Loucy (cell line): Measurements from ENCODE around the gene FCN3.

Experiments
- H2AFZ ChIP-seq: fragments of 200-600 bp; sonication (generic); 2 replicates; pipeline ENCODE4 v1.6.0; 2016; ENCODE audit warnings: antibody characterized with exemption, mild to moderate bottlenecking, low read length, moderate library complexity
- H3F3A ChIP-seq: fragments of 200-600 bp; 2 replicates; pipeline ENCODE4 v1.6.0; 2016; ENCODE audit warnings: antibody characterized with exemption, low read depth, mild to moderate bottlenecking
- H3K27me3 ChIP-seq: fragments of 200-600 bp; sonication (generic); 2 replicates; pipeline ENCODE4 v1.6.1; 2014; ENCODE audit warnings: low read length, mild to moderate bottlenecking; ENCODE audit not compliant: insufficient read depth, poor library complexity, severe bottlenecking
- H3K36me3 ChIP-seq: fragments of 200-600 bp; sonication (generic); 2 replicates; pipeline ENCODE4 v1.6.1; 2016; ENCODE audit warnings: low read length; ENCODE audit not compliant: insufficient read depth
- H3K4me1 ChIP-seq: fragments of 200-600 bp; sonication (generic); 2 replicates; pipeline ENCODE4 v1.5.1; 2014; ENCODE audit warnings: low read length, mild to moderate bottlenecking; ENCODE audit not compliant: insufficient read depth, poor library complexity, severe bottlenecking
- H3K4me2 ChIP-seq: fragments of 200-600 bp; sonication (generic); 2 replicates; pipeline ENCODE4 v1.6.0; 2014; ENCODE audit warnings: antibody characterized with exemption, low read length, low read depth, mild to moderate bottlenecking; ENCODE audit not compliant: poor library complexity, severe bottlenecking
- H3K4me3 ChIP-seq: fragments of 200-600 bp; sonication (generic); 2 replicates; pipeline ENCODE4 v1.5.1; 2014; ENCODE audit warnings: low read length, mild to moderate bottlenecking, mixed read lengths; ENCODE audit not compliant: poor library complexity, severe bottlenecking
- H3K79me2 ChIP-seq: fragments of 200-600 bp; sonication (generic); 2 replicates; pipeline ENCODE4 v1.6.1; 2014; ENCODE audit warnings: low read length; ENCODE audit not compliant: insufficient read depth
- H3K9ac ChIP-seq: fragments of 200-600 bp; sonication (generic); 2 replicates; pipeline ENCODE4 v1.6.0; 2014; ENCODE audit warnings: mild to moderate bottlenecking, low read depth, low read length, moderate library complexity; ENCODE audit not compliant: poor library complexity, severe bottlenecking
- H3K9me2 ChIP-seq: fragments of 200-600 bp; sonication (generic); replicated peaks from 2 replicates; pipeline ENCODE4 v1.6.1; 2016; ENCODE audit warnings: low read depth, low read length, mixed read lengths
- H3K9me3 ChIP-seq: fragments of 200-600 bp; sonication (generic); 2 replicates; pipeline ENCODE4 v1.6.1; 2014; ENCODE audit warnings: mild to moderate bottlenecking, antibody characterized with exemption, low read length, low read depth; ENCODE audit not compliant: insufficient read depth
- H4K20me1 ChIP-seq: fragments of 200-600 bp; sonication (generic); 2 replicates; pipeline ENCODE4 v1.6.0; 2014; ENCODE audit warnings: antibody characterized with exemption, low read length, mild to moderate bottlenecking; ENCODE audit not compliant: insufficient read depth, poor library complexity, severe bottlenecking
- CTCF ChIP-seq: fragments of 200-600 bp; sonication (generic); conservative IDR thresholded peaks from 2 replicates; pipeline ENCODE4 v1.5.1; 2014; ENCODE audit warnings: mild to moderate bottlenecking, antibody characterized with exemption, low read length
- EZH2phosphoT487 ChIP-seq: fragments of 200-600 bp; IDR thresholded peaks from 2 replicates; pipeline ENCODE4 v1.6.1; 2018; ENCODE audit warnings: antibody characterized with exemption, mild to moderate bottlenecking, moderate library complexity, borderline replicate concordance

FCN3 gene

GRCh38 chr1:27392778-27393635 lies 18.4 kb upstream of the FCN3 start:
- H3K4me2 ChIP-seq, result peak overlapping the region; percentile 89
- no peak for TF ChIP-seq EZH2phosphoT487
- no peak for TF ChIP-seq CTCF
- peaks cover 11% of the 10 kb centered on the region for H3K4me1 ChIP-seq
- H2AFZ ChIP-seq, result 0 out of 2 replicates have a peak overlapping the region, but pooled peaks have one; percentile 51
- no peaks in the 10 kb centered on the region for H3F3A ChIP-seq
- H3K4me3 ChIP-seq, result peak overlapping the region; percentile 72
- H3K9me2 ChIP-seq, result no peaks in the 10 kb centered on the region
- peak overlapping the region; percentile 61 for H3K9ac ChIP-seq
- H3K27me3 ChIP-seq, result no peaks in the 10 kb centered on the region
- no peaks in the 10 kb centered on the region for H3K36me3 ChIP-seq
- H4K20me1 ChIP-seq, result no peaks in the 10 kb centered on the region
- H3K79me2 ChIP-seq, result no peaks in the 10 kb centered on the region
- H3K9me3 ChIP-seq, result no peaks in the 10 kb centered on the region

- peak within 1 kb of the TSS; percentile 89 for H3K4me2 ChIP-seq
- H3F3A ChIP-seq, result no peaks in the 10 kb centered on the region
- H3K4me1 ChIP-seq, result peaks cover 11% of the 10 kb centered on the region
- no peaks in the 10 kb centered on the region for H3K27me3 ChIP-seq
- peak within 1 kb of the TSS; percentile 61 for H3K9ac ChIP-seq
- no peaks in the 10 kb centered on the region for H3K36me3 ChIP-seq
- 0 out of 2 replicates have a peak within 1 kb of the TSS, but pooled peaks have one; percentile 51 for H2AFZ ChIP-seq
- H3K4me3 ChIP-seq, result peak within 1 kb of the TSS; percentile 72
- H3K9me2 ChIP-seq, result no peaks in the 10 kb centered on the region
- H3K9me3 ChIP-seq, result no peaks in the 10 kb centered on the region
- no peaks in the 10 kb centered on the region for H3K79me2 ChIP-seq
- peak; percentile 59 for TF ChIP-seq CTCF
- no peak for TF ChIP-seq EZH2phosphoT487
- no peaks in the 10 kb centered on the region for H4K20me1 ChIP-seq
Measured at GRCh38 chr1:27392096-27392777, 17.6 kb upstream of the FCN3 start, which contains the start of gene GPR3. Gene GPR3 (plus strand): TSS chr1:27392622. CDS start chr1:27393799, 1,177 bp downstream.

GRCh38 chr1:27391511-27392095 lies 17.0 kb upstream of the FCN3 start:
- no peak for TF ChIP-seq EZH2phosphoT487
- TF ChIP-seq CTCF, result no peak
- Histone ChIP-seq H3F3A (no peaks in the 10 kb centered on the region), H3K4me1 (peaks cover 11% of the 10 kb centered on the region), H3K9ac (no peak overlapping the region), H3K4me2 (peak overlapping the region; percentile 89), H3K79me2 (no peaks in the 10 kb centered on the region), H3K4me3 (peak overlapping the region; percentile 72), H3K36me3 (no peaks in the 10 kb centered on the region), H4K20me1 (no peaks in the 10 kb centered on the region), H3K9me3 (no peaks in the 10 kb centered on the region), H3K9me2 (no peaks in the 10 kb centered on the region), H3K27me3 (no peaks in the 10 kb centered on the region), H2AFZ (no peak overlapping the region)
